ENCODE measurements around the gene UNCX. TPM values are rescaled to one million over a fixed set of nuclear protein-coding genes. Genes with fewer than 3 reads are reported as not detected.

UNCX gene
- polyA plus RNA-seq, 1 donor (not counting 4 experiments of a cell fraction or from before 2014, with no cell fraction given), result not detected

DNA sequence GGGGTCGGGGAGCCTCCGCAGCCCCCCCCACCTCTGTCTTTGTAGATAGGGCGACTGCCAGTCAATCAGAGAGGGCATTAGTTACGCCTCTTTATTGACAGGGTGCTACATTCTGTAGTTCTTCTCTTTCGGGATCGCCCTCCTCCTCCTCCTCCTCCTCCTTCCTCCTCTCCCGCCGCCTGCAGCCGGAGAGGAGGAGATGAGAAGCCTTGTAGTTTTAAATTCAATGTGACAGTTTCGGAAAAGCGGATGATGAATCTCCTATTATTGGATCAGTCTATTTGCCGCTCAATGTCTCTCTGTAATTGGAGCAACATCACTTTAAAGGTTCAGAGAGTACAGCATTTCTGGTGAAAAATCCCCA, 587 bp upstream of the UNCX start:
- peaks cover 3% of the 10 kb centered on the region for H4K20me1 ChIP-seq (ENCODE audit: control insufficient read depth, extremely low read depth, insufficient read depth, low read length)
- no peaks in the 10 kb centered on the region for H3K36me3 ChIP-seq (ENCODE audit: control insufficient read depth in 2 of 2, extremely low read depth in 1 of 2, insufficient read depth in 2 of 2, low read length in 2 of 2)
- no peak overlapping the region for H2AFZ ChIP-seq (ENCODE audit: control insufficient read depth, low read length)
- no peaks in the 10 kb centered on the region for H3K79me2 ChIP-seq (ENCODE audit: control insufficient read depth, insufficient read depth, low read length)
- no peak overlapping the region for H3K9ac ChIP-seq (ENCODE audit: control insufficient read depth, extremely low read depth, insufficient read depth, low read length)
- dilution Hi-C loops (cut with MboI; ENCODE audit: extremely low pct_ligation_motif_present, low sequenced_read_pairs), result no loop called here
- H3K9me3 ChIP-seq (ENCODE audit: control insufficient read depth, low read depth, low read length), result no peaks in the 10 kb centered on the region
- H3K27ac ChIP-seq (ENCODE audit: control insufficient read depth, insufficient read depth, low read length), result no peak overlapping the region
- peaks cover 78% of the 10 kb centered on the region for H3K27me3 ChIP-seq (ENCODE audit: control insufficient read depth, extremely low read depth, insufficient read depth, low read length)
- no peak overlapping the region for H3K4me3 ChIP-seq (ENCODE audit: control insufficient read depth in 2 of 3, extremely low read depth in 1 of 3, insufficient read depth in 2 of 3, low read depth in 1 of 3, low read length in 3 of 3)
- H3K9me1 ChIP-seq (ENCODE audit: control insufficient read depth, extremely low read depth, insufficient read depth, low read length), result no peaks in the 10 kb centered on the region
- FAIRE-seq (no peak), DNase-seq (ENCODE audit: low read depth, low spot score) (no peak)
- H3K4me2 ChIP-seq (ENCODE audit: control insufficient read depth, extremely low read depth, insufficient read depth, low read depth, low read length), result no peak overlapping the region
- TF ChIP-seq, protein P1, sequence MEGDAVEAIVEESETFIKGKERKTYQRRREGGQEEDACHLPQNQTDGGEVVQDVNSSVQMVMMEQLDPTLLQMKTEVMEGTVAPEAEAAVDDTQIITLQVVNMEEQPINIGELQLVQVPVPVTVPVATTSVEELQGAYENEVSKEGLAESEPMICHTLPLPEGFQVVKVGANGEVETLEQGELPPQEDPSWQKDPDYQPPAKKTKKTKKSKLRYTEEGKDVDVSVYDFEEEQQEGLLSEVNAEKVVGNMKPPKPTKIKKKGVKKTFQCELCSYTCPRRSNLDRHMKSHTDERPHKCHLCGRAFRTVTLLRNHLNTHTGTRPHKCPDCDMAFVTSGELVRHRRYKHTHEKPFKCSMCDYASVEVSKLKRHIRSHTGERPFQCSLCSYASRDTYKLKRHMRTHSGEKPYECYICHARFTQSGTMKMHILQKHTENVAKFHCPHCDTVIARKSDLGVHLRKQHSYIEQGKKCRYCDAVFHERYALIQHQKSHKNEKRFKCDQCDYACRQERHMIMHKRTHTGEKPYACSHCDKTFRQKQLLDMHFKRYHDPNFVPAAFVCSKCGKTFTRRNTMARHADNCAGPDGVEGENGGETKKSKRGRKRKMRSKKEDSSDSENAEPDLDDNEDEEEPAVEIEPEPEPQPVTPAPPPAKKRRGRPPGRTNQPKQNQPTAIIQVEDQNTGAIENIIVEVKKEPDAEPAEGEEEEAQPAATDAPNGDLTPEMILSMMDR (optimal IDR thresholded peaks at IDR 0.05 in 1 of 3, IDR thresholded peaks at IDR 0.05 in 1 of 3, conservative IDR thresholded peaks at IDR 0.05 in 1 of 3; ENCODE audit: extremely low read depth in 1 of 3, insufficient read depth in 2 of 3, low read length in 3 of 3), result no peak
- TF ChIP-seq EZH2 (IDR thresholded peaks at IDR 0.05; ENCODE audit: low read length), result peak; percentile 98
- no peaks in the 10 kb centered on the region for H3K4me1 ChIP-seq (ENCODE audit: control insufficient read depth, extremely low read depth, insufficient read depth, low read length)

DNA sequence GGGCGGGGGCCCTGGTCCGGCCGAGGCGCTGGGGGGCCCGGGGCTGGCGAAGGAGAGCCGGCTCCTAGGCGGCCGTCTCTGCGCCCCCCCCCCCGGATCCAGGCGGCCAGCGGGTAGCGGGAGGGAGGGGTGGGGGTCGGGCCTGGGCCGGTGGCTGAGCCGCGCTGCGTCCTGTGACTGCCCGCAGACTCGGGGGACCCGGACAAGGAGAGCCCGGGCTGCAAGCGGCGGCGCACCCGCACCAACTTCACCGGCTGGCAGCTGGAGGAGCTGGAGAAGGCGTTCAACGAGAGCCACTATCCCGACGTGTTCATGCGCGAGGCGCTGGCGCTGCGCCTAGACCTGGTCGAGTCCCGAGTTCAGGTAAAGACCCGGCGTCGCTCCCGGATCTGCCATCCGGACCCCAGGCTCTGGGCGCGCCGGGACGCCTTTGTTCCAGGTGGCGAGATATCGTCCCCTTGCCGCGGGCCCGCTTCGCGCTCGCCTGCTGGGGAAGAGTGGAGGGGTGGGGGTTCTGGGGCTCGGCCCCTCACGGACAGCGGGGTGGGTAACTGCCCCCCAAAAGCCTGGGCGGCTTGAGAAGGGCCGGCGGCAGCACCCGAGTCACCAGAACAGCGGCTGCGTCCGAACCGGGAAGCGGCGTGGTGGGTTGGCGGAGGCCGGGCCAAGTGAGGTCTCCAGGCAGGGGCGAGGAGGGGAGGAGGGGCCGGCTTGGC, 819 bp downstream of the UNCX start:
- dilution Hi-C loops (cut with MboI; ENCODE audit: extremely low pct_ligation_motif_present, low sequenced_read_pairs), result no loop called here
- TF ChIP-seq EZH2 (IDR thresholded peaks at IDR 0.05; ENCODE audit: low read length), result no peak
- TF ChIP-seq, protein P1 (optimal IDR thresholded peaks at IDR 0.05 in 1 of 3, IDR thresholded peaks at IDR 0.05 in 1 of 3, conservative IDR thresholded peaks at IDR 0.05 in 1 of 3; ENCODE audit: extremely low read depth in 1 of 3, insufficient read depth in 2 of 3, low read length in 3 of 3), result no peak
- Histone ChIP-seq H3K9me1 (ENCODE audit: control insufficient read depth, extremely low read depth, insufficient read depth, low read length) (no peaks in the 10 kb centered on the region), H3K9ac (ENCODE audit: control insufficient read depth, extremely low read depth, insufficient read depth, low read length) (no peak overlapping the region), H3K27ac (ENCODE audit: control insufficient read depth, insufficient read depth, low read length) (no peak overlapping the region), H4K20me1 (ENCODE audit: control insufficient read depth, extremely low read depth, insufficient read depth, low read length) (peaks cover 2% of the 10 kb centered on the region), H3K79me2 (ENCODE audit: control insufficient read depth, insufficient read depth, low read length) (no peaks in the 10 kb centered on the region), H2AFZ (ENCODE audit: control insufficient read depth, low read length) (no peak overlapping the region), H3K4me1 (ENCODE audit: control insufficient read depth, extremely low read depth, insufficient read depth, low read length) (no peaks in the 10 kb centered on the region), H3K36me3 (ENCODE audit: control insufficient read depth in 2 of 2, extremely low read depth in 1 of 2, insufficient read depth in 2 of 2, low read length in 2 of 2) (no peaks in the 10 kb centered on the region), H3K4me2 (ENCODE audit: control insufficient read depth, extremely low read depth, insufficient read depth, low read depth, low read length) (no peak overlapping the region), H3K4me3 (ENCODE audit: control insufficient read depth in 2 of 3, extremely low read depth in 1 of 3, insufficient read depth in 2 of 3, low read depth in 1 of 3, low read length in 3 of 3) (no peak overlapping the region), H3K9me3 (ENCODE audit: control insufficient read depth, low read depth, low read length) (no peaks in the 10 kb centered on the region), H3K27me3 (ENCODE audit: control insufficient read depth, extremely low read depth, insufficient read depth, low read length) (peaks cover 78% of the 10 kb centered on the region)
- no peak for FAIRE-seq
- no peak for DNase-seq (ENCODE audit: low read depth, low spot score)

Measured in keratinocyte (primary cell).